Dermis blood vessel endothelial cell (primary cell): Measurements from ENCODE around the gene GGA2. TPM values are rescaled to one million over a fixed set of nuclear protein-coding genes. Genes with fewer than 3 reads are reported as not detected.
A peak's percentile ranks its signal among the peaks of the same experiment; 100 is the strongest.
"Not testable (repeated sequence)": the region's sequence is repeated elsewhere in the genome, so short reads cannot be mapped to it uniquely, and the experiment has no call there.

Source experiments
- DNase-seq: peaks from one replicate; pipeline ENCODE4 v3.0.0; 2010
- total RNA-seq: library from RNA; depleted of rRNA; stranded (reverse); fragments of >200 nt; gene quantifications from 2 replicates; pipeline ENCODE4 v1.2.3, GENCODE V29; 2014

GGA2 gene
- total RNA-seq = 32.1 and 41.4 TPM in 2 replicates

DNA sequence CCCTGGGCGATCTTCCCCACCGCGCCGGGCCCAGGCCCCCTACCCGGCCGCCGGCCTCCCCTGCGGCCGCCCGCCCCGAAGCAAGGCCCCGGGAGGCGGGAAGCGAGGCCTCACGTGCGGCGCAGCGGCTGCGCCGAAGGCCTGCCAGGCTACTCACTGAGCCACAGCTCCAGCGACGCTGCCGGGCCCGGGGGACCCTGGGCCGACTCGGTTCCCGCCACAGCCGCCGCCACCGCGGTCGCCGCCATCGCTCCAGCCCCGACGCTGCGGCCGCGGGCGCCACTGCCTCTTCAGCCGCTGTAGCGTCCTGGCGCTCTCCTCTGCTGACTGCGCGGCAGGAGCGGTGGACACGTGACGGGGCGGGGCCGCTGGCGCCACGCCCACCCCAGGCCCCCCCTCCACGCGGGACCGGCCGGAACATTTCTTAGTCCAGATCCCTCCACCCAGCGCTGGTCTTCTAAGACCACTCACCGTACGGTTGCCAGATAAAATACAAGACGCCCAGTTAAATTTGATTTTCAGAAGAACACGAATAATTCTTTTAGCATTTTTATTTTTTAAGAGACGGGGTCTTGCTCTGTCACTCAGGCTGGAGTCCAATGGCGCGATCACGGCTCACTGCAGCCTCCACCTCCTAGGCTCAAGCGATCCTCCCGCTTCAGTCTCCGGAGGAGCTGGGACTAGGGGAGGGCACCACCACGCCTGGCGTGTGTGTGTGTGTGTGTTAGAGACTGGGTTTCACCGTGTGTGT, at the start of gene GGA2:
Gene GGA2, minus strand, starts transcription at position 331 of the 751 bp plus-strand sequence. Its CDS starts 83 bp downstream, at position 248.
- peak; percentile 88 for DNase-seq

GRCh38 chr16:23557779-23558702, 47.7 kb upstream of the GGA2 start:
- DNase-seq = peak; percentile 49

- DNase-seq = peak; percentile 99
Measured at GRCh38 chr16:23556881-23557778, 46.8 kb upstream of the GGA2 start, which contains the start of the genes EARS2 and UBFD1. Gene EARS2 (minus strand): TSS chr16:23557350. CDS start chr16:23557343, 7 bp downstream. Gene UBFD1 (plus strand): TSS chr16:23557727. CDS start chr16:23557743, 16 bp downstream.

DNA sequence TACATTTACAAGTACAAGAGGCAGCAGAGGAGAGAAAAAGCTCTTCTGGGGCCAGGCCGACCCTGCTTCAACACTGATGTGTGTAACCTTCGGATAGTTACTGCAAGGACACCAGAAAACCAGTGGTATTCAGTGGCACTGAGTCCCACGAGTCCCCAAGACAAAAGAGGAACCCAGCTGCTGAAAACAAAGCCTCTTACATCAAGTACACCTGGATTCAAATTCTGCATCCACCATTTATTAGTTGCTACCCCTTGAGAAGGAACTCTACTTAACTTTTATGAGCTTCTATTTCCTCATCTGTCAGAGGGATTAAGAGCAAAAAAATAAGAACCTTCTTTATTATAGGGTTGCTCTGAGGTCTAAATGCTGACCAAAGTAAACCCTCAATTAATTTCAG, 44.2 kb upstream of the GGA2 start:
- DNase-seq = no peak

- no peak for DNase-seq
Measured at GRCh38 chr16:23552161-23552560, 41.9 kb upstream of the GGA2 start.

GRCh38 chr16:23549938-23550337, 39.6 kb upstream of the GGA2 start:
- no peak for DNase-seq

DNA sequence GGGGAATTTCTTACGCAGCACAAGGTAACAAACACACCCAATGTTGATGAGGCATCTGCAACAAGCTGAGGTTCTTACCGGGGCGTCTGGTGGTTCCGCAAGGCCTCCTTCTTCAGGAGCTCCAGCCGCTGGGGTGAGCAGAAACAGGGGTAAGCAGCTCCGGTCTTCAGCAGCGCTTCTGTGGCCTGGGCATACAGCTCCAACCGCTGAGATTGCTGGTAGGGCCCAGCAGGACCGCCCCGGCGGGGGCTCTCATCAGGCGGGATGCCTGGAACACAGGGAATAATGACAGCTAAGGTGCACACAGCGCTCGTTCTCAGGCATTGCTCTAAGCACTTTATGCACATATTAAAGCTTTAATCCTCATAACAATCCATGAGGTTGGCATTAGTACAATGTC, 34.1 kb upstream of the GGA2 start:
- no peak for DNase-seq

DNA sequence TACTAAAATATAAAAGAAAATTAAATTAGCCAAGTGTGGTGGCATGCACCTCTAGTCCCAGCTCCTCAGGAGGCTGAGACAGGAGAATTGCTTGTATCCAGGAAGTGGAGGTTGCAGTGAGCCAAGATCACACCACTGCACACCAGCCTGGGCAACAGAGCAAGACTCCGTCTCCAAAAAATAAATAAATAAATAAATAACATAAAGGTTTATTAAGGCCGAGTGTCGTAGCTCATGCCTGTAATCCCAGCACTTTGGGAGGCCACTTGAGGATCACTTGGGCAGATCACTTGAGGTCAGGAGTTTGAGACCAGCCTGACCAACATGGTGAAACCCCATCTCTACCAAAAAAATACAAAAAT, 30.5 kb upstream of the GGA2 start:
- not testable (repeated sequence) for DNase-seq

GRCh38 chr16:23539984-23540816, 29.9 kb upstream of the GGA2 start:
- no peak for DNase-seq

- DNase-seq = no peak
Measured at GRCh38 chr16:23538919-23539278, 28.6 kb upstream of the GGA2 start.

- DNase-seq = no peak
Measured at GRCh38 chr16:23537390-23537789, 27.1 kb upstream of the GGA2 start.

DNA sequence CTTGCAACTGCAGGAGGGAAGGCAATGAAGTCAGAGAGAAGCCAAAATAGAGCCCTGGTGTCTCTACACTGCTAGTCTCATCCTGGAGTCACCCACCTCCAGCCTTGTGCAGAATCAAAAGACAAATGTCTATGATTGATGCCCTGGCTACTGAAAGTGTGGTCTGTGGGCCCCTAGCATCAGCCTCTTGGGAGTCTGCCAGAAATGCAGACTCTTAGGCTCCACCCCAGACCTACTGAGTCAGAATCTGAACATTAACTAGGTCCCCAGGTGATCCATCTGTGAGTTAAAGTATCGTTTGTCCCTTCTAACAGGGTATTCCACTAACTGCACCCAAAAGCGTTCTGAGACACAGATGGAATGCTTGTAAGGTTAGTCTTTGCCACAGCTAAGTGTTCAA, 25.6 kb upstream of the GGA2 start:
- DNase-seq = no peak

GRCh38 chr16:23534868-23535860, 24.9 kb upstream of the GGA2 start:
- DNase-seq = no peak

GRCh38 chr16:23532448-23532847, 22.2 kb upstream of the GGA2 start:
- DNase-seq = no peak

- no peak for DNase-seq
Measured at GRCh38 chr16:23530062-23530461, 19.8 kb upstream of the GGA2 start.

GRCh38 chr16:23528644-23529310, 18.5 kb upstream of the GGA2 start:
- DNase-seq = no peak

DNA sequence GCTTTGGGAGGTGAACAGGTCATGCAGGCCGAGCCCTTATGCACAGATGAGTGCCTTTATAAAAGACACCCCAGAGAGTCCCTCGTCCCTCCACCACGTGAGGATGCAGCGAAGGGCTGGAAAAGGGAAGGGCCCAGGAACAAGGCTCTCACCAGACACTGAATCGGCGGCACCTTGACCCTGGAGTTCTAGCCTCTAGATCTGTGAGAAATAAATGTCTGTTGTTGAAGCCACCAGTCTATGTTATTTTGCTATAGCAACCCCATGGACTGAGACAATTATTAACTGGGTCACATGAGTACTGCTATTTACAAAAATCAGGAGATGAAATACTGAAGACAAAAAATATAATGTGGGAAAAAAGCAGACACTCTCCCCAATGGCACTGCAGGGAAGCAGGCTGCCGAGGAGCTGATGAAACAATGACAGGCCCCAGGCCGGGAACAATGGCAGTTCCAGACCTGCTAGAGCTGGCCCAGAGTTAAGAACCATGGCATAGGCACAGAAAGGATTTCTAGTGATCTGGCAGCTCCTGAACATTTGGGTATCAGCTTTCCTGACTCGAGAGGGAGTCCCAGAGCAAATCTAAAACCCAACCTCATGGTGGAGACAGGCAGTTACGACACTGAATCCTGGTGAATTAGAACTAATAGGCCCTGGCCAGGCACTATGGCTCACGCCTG, 17.8 kb upstream of the GGA2 start:
- DNase-seq = no peak

GRCh38 chr16:23524886-23525285, 14.6 kb upstream of the GGA2 start:
- no peak for DNase-seq

DNA sequence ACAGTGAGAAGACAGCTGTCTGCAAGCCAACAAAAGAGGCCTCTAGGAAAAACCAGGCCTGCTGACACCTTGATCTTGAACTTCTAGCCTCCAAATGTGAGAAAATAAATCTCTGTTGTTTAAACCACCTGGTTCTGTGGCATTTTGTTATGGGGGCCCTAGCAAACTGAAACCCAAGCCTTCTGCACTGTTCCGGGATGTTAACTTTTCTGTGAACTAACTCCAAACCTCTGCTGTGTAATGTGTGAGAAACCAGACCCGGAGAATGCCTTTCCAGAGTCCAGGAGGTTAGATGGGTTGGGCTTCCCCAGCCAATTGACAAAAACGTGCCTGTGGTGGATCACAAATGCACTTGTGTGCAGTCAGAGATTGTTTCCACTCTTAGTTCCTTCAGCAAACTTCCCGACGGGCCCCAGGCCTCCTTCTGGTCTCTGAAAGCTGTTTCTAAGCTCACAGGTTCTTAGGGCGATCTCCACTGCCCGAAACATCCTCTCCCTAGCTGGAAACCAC, 13.6 kb upstream of the GGA2 start:
- DNase-seq = no peak
